Measurements from ENCODE around the gene CACNA1B.

CACNA1B gene

GRCh38 chr9:137920753-137921152, 43.2 kb downstream of the CACNA1B start:
- no peak for DNase-seq (ENCODE audit: low read depth)

DNA sequence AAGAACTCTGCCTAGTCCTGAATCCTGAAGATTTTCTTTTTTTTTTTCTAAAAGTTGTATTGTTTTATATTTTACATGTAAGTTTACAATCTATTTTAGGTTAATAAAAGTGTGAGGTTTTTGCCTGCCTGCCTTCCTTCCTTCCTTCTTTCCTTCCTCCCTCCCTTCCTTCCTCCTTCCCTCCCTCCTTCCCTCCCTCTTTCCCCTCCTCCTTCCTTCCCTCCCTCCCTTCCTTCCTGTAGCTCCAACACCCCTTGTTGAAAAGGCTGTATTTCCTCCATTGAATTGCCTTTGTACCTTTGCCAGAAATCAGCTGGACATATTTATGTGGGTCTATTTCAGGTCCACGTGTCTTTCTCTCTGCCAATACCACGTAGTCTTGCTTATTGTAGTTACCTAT, 46.6 kb downstream of the CACNA1B start:
- DNase-seq (ENCODE audit: low read depth) = no peak

- no peak for DNase-seq (ENCODE audit: low read depth)
Observed at GRCh38 chr9:137924761-137925369, 47.3 kb downstream of the CACNA1B start.

DNA sequence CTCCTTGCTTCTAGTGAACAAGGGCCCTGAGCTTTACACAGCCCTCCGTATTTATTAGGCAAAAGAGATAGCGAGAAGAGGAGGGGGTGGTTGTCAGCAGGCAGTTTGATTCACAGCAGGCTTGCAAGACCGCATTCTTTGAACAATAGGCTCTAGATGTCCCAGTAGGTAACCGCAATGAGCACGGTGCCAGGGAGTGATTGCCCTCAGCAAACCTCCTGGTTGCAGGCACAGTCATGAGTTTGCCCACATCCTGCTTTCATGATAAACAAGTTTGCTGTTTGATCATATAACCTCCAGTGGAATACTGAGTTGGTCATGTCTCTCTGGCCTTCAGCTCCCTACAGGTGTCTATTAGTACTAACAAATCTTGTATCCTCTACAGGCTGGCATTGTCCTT, 66.1 kb downstream of the CACNA1B start:
- DNase-seq (ENCODE audit: low read depth) = no peak

DNA sequence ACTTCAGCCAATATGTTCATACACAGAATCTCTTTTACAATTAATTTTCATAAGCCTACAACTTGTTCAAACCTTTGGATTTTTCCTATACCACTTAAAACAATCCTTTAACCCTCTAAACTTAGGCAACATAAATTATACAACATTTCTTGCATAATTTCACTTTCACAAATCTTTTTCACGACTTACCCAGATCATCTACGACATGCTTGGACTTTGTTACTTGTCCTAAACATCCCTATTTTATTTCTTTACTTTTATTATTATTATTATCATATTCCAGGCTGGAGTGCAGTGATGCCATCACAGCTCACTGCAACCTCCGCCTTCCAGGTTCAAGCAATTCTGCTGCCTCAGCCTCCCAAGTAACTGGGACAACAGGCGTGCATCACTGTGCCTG, 68.0 kb downstream of the CACNA1B start:
- DNase-seq (ENCODE audit: low read depth) = no peak

GRCh38 chr9:137946993-137947392, 69.4 kb downstream of the CACNA1B start:
- DNase-seq (ENCODE audit: low read depth) = no peak

DNA sequence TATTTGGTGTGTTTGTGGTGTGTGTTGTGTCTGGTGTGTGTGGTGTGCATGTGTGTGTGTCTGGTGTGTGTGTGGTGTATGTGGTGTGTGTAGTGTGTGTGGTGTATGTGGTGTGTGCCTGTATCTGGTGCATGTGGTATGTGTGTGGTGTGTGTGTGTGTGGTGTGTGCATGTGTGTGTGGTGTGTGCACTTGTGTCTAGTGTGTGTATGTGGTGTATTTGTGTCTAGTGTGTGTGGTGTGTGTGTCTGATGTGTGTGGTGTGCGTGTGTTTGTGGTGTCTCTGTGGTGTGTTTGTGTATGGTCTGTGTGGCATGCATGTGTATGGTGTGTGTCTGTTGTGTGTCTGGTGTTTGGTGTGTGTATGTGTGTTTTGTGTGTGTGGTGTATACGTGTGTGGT, 71.1 kb downstream of the CACNA1B start:
- no peak for DNase-seq (ENCODE audit: low read depth)

GRCh38 chr9:137949260-137949659, 71.7 kb downstream of the CACNA1B start:
- no peak for DNase-seq (ENCODE audit: low read depth)

DNA sequence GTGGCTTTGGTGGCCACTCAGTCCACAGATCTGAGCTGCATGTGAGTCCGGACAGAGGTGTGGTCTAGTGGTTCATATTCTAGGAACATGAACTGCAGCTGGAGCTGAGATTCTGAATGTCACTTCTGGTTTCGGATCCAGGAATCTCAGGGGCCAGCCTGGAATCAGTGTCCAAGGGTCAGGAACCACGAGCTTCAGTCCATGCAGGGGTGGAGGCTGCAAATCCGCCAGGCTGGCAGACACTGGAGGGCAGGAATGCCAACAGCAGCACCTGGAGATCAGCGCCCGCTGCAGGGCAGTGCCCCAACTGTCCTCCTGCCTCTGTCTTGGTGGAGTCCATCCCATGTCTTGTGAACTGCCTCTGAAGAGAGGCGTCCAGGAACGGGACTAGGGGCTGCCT, 73.5 kb downstream of the CACNA1B start:
- DNase-seq (ENCODE audit: low read depth) = no peak

DNA sequence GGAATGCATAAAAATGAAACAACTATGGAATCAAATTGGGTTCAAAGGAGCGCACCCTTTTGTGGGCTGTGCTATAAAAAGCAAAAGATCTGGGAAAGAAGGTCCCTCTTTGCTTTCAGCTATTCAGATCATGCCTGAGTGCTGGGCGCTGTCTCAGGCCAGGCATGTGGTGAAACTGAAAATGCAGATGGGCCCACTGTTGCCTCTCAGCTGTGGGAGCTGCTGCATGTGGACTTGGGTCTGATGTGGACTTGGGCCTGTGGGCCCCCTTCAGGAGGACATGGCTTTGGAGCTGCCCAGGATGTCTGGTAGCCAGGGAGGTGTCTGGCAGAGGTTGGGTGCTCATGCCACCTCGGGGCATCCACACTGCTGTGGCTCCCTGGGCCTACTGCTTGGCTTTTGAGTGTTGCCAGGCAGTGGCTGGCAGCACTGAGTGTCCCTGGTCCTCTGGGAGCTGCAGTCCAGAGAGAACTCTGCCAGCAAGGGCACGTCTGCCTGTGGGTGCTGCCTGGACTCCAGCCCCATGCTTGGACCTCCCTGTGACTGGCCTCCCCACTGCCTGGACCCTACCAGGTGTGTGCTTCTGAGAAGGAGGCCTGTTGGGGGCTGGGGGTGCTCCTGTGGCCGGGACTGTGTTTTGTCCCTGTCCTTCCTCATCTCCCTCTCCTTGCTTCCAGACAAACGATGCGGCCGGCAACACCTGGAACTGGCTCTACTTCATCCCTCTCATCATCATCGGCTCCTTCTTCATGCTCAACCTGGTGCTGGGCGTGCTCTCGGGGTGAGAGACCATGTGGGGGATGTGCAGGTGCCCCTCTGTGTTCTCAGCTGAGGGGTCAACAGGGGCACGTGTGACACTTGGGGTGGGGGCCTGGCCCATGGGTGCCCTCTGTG, 74.3 kb downstream of the CACNA1B start:
- DNase-seq (ENCODE audit: low read depth) = no peak

DNA sequence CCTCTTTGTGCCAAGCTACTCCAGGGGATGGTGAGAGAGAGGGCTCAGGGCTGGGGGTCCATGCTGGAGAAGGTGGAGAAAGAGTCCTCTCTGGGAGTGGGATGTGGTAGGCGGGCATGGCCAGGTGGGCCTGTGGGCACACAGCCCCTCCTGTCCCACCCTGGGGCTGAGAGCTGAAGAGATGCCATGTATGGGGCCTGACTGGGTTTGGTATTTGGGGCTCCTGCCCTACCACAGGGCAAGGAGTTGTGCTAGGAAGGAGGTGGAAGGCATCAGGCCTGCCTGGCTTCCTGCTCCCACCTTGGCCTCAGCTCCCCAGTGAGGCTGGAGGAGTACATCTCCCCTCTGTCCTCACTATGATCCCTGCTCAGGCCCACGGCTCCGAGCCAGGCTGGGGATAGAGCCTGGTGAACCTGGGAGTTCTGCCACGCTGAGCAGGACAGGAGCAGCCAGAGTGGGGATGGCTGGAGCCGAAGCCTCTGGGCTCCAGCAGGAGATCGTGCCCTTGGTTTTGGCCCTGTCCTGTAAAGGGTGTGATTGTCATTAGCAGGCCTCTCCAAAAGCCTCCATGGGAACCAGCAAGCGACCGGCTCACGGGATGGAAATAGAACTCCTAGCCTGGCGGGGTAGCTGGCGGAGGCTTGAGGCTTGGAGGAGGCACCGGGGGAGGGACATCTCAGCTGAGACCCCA, 75.5 kb downstream of the CACNA1B start:
- no peak for DNase-seq (ENCODE audit: low read depth)

- DNase-seq (ENCODE audit: low read depth) = no peak
Observed at GRCh38 chr9:137953683-137954438, 76.3 kb downstream of the CACNA1B start.

DNA sequence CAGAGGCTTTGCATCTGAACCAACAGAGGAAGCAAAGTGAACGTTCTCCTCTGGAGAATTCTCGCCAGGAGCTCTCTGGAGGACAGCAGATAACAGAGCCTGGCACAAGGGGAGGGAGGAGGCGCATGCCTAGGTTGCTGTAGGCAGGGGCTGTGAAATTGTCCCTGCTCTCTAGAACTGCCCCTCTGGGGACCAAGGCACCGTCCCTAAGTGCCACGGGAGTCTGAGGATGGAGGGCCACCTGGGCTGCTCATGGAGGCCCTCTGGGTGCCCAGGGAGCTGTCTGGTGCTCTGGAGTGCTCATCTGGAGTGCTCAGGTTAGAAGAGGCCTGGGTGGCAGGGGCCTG, 77.6 kb downstream of the CACNA1B start:
- DNase-seq (ENCODE audit: low read depth) = no peak

GRCh38 chr9:137955586-137955985, 78.0 kb downstream of the CACNA1B start:
- no peak for DNase-seq (ENCODE audit: low read depth)

- no peak for DNase-seq (ENCODE audit: low read depth)
Observed at GRCh38 chr9:137956039-137956438, 78.5 kb downstream of the CACNA1B start.

DNA sequence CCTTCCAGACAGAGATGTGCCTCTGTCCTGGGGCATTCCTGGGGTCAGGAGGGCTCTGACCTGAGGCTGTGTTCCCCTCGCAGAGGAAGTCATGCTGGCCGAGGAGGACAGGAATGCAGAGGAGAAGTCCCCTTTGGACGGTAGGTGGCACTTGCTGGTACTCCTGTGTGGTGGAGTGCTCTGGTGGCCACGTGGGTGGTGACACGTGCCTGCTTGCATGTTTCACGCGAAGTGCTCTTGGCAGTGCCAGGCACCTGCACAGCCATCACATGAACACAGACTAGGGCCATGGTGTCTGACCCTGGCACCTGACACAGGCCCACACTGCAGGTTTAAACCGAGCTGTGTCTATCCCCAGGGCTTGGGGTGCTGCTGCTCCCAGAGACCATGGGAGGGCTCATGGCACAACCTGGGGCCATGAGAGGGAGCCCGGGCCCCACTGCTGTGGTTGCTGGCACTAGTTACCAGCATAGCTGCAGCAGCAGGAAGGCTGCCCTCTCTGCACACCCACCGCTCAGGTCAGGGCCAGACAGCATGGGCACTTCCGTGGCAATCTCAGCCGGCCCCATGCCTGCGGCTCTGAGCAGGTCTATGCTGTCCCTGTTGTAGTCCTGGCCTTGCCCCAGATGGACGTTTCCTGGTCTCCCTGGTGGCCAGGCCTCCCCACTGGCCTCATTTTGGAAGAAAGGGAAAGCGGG, 79.3 kb downstream of the CACNA1B start:
- DNase-seq (ENCODE audit: low read depth) = no peak

GRCh38 chr9:137959641-137960411, 82.2 kb downstream of the CACNA1B start:
- DNase-seq (ENCODE audit: low read depth) = no peak

- DNase-seq (ENCODE audit: low read depth) = no peak
Observed at GRCh38 chr9:137960496-137960895, 82.9 kb downstream of the CACNA1B start.

DNA sequence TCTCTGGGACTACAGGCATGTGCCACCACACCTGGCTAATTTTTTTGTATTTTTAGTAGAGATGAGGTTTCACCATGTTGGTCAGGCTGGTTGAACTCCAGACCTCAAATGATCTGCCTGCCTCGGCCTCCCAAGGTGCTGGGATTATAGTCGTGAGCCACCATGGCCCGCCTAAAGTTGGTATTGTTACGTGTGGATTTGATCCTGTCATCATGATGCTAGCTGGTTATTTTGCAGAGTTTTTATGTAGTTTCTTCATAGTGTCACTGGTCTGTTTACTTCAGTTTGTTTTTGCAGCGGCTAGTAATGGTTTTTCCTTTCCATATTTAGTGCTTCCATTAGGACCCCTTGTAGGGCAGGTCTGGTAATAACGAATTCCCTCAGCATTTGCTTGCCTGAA, 85.9 kb downstream of the CACNA1B start:
- DNase-seq (ENCODE audit: low read depth) = no peak

- no peak for DNase-seq (ENCODE audit: low read depth)
Observed at GRCh38 chr9:137965177-137965795, 87.7 kb downstream of the CACNA1B start.
